GM21737 (cell line): ENCODE results near the gene LIN37.
"Not testable (repeated sequence)": the region's sequence is repeated elsewhere in the genome, so short reads cannot be mapped to it uniquely, and the experiment has no call there.

ENCODE experiments used
- ATAC-seq: cut with Tn5 transposase; IDR thresholded peaks from one replicate; pipeline ENCODE4 v1.9.1; 2021; ENCODE audit warnings: mild to moderate bottlenecking, moderate library complexity; ENCODE audit not compliant: unreplicated experiment

The LIN37 gene

DNA sequence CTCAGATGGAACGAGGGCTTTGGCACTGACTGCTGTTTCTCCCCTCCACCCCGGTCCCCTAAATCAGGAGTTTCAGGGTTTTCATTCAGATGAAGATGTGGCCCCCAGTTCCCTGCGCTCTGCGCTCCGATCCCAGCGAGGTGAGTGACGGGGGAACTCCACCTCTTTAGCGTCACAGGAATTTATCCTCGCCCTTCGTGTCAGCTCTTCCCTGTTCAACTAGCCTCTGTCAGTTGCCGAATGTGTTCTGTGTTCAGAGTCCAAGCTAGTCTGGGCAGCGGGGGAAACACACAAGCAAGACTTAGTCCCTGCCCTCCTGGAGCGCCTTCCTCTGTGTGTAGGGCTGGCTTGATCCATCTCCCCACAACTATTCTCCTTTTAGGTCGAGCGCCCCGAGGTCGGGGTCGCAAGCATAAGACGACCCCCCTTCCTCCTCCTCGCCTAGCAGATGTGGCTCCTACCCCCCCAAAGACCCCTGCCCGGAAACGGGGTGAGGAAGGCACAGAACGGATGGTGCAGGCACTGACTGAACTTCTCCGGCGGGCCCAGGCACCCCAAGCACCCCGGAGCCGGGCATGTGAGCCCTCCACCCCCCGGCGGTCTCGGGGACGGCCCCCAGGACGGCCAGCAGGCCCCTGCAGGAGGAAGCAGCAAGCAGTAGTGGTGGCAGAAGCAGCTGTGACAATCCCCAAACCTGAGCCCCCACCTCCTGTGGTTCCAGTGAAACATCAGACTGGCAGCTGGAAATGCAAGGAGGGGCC is 28.8 kb upstream of the LIN37 start:
- ATAC-seq, result no peak

DNA sequence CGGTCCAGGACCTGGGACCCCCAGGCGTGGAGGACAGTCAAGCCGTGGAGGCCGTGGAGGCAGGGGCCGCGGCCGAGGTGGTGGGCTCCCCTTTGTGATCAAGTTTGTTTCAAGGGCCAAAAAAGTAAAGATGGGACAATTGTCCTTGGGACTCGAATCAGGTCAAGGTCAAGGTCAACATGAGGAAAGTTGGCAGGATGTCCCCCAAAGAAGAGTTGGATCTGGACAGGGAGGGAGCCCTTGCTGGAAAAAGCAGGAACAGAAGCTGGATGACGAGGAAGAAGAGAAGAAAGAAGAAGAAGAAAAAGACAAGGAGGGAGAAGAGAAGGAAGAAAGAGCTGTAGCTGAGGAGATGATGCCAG is 28.2 kb upstream of the LIN37 start:
- ATAC-seq, result no peak

DNA sequence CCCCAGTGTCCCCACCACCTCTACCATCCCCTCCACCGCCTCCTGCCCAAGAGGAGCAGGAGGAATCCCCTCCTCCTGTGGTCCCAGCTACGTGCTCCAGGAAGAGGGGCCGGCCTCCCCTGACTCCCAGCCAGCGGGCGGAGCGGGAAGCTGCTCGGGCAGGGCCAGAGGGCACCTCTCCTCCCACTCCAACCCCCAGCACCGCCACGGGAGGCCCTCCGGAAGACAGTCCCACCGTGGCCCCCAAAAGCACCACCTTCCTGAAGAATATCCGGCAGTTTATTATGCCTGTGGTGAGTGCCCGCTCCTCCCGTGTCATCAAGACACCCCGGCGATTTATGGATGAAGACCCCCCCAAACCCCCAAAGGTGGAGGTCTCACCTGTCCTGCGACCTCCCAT is 27.7 kb upstream of the LIN37 start:
- no peak for ATAC-seq

DNA sequence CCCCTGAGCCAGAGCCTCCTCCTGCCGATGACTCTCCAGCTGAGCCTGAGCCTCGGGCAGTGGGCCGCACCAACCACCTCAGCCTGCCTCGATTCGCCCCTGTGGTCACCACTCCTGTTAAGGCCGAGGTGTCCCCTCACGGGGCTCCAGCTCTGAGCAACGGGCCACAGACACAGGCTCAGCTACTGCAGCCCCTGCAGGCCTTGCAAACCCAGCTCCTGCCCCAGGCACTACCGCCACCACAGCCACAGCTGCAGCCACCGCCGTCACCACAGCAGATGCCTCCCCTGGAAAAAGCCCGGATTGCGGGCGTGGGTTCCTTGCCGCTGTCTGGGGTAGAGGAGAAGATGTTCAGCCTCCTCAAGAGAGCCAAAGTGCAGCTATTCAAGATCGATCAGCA is 27.0 kb upstream of the LIN37 start:
- no peak for ATAC-seq

DNA sequence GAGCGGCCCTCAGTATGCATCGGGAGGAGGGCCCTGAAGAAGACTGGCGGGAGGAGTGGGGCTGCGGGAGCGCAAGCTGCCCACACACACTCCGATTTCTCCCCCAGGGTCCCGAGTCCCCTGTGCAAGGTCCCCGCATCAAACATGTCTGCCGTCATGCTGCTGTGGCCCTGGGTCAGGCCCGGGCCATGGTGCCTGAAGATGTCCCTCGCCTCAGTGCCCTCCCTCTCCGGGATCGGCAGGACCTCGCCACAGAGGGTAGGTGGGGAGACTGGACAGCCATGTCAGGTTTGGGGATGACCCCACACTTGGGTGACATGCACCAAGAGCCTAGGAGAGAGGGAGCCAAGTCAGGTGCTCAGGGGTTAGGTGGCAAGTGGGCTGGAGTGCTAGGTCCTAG is 25.9 kb upstream of the LIN37 start:
- no peak for ATAC-seq

DNA sequence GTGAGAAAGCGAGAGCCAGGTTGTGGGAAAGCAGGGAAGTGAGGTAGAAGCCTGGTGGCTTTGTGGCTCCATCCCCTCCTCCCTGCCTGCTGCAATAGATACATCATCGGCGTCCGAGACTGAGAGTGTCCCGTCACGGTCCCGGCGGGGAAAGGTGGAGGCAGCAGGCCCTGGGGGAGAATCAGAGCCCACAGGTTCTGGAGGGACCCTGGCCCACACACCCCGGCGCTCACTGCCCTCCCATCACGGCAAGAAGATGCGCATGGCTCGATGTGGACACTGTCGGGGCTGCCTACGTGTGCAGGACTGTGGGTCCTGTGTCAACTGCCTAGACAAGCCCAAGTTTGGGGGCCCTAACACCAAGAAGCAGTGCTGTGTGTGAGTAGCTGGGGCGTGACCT is 25.5 kb upstream of the LIN37 start:
- ATAC-seq, result no peak

DNA sequence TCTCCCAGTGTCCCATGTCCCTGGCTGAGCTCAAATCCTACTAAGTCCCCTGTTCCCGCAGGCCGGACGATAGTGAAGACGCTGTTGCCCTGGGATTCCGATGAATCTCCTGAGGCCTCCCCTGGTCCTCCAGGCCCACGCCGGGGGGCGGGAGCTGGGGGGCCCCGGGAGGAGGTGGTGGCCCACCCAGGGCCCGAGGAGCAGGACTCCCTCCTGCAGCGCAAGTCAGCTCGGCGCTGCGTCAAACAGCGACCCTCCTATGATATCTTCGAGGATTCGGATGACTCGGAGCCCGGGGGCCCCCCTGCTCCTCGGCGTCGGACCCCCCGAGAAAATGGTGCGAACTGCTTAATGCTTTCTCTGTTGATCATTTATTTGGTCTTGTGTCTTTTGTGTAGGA is 24.7 kb upstream of the LIN37 start:
- no peak for ATAC-seq

DNA sequence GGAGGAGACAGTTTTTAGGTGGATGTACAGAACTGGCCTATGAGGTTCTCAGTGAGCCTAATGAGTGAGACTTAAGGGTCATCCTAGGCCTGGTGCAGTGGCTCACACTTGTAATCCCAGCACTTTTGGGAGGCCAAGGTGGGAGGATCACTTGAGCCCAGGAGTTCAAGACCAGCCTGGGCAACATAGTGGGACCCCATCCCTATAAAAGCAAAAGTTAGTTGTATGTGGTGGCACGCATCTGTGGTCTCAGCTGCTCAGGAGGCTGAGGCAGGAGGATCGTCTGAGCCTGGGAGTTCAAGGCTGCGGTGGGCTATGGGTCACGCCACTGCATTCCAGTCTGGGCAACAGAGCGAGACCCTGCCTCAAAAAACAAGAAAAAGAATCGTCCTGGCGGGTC is 24.2 kb upstream of the LIN37 start:
- ATAC-seq, result not testable (repeated sequence)

DNA sequence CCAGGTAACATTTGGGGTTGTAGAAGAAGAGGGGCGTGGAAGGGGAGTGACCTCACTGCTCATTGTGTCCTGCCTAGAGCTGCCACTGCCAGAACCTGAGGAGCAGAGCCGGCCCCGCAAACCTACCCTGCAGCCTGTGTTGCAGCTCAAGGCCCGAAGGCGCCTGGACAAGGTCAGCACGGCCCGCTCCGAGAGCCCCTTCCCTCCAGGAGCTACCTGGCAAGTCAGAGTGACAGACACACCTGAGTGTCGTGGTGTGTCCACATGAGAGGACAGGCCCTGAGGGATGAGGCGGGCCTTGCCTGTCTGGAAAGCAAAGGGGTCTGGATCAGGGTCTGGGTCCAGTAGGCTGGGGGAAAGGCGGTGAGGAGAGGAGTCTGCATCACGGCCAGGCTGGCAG is 23.8 kb upstream of the LIN37 start:
- ATAC-seq, result no peak

DNA sequence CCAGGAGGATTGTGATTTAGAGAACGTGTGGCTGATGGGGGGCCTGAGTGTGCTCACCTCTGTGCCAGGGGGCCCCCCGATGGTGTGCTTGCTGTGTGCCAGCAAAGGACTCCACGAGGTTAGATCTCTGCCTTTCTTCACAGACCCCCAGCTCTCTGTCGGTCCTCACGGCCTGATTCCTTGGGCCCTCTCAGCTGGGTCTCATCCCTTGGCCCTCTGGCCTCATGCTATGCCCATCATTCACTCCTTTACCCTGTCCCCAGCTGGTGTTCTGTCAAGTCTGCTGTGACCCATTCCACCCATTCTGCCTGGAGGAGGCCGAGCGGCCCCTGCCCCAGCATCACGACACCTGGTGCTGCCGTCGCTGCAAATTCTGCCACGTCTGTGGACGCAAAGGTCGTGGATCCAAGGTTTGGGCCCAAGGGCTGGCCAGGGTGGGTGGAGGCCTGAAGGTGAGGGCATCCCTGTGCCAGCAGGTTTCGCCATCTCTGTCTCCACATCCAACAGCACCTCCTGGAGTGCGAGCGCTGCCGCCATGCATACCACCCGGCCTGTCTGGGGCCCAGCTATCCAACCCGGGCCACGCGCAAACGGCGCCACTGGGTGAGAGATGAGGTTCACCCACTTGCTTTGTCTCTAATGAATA is 23.0 kb upstream of the LIN37 start:
- ATAC-seq, result no peak

DNA sequence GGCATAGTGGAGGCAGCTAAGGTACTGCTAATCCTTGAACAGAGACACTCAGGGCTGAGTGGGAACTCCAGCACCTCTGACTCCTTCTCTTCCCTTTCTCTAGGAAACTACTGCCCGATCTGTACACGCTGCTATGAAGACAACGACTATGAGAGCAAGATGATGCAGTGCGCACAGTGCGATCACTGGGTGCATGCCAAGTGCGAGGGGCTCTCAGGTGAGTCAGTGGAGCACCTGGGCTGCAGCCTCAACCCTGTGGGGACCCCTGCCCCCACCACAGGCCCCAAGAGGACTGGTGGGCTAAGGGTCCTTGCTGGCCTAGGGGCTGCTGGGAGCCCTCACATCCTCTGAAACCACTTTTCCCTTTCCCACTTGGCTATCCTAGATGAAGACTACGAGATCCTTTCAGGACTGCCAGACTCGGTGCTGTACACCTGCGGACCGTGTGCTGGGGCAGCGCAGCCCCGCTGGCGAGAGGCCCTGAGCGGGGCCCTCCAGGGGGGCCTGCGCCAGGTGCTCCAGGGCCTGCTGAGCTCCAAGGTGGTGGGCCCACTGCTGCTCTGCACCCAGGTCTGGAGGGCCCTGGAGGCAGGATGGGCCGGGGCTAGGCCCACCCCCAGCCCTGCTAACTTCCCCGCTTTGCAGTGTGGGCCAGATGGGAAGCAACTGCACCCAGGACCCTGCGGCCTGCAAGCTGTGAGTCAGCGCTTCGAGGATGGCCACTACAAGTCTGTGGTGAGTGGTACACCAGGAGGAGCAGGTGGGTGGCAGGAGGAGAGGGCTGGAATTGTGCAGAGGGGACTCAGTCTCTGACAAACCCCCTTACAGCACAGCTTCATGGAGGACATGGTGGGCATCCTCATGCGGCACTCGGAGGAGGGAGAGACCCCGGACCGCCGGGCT is 21.1 kb upstream of the LIN37 start:
- ATAC-seq, result no peak

DNA sequence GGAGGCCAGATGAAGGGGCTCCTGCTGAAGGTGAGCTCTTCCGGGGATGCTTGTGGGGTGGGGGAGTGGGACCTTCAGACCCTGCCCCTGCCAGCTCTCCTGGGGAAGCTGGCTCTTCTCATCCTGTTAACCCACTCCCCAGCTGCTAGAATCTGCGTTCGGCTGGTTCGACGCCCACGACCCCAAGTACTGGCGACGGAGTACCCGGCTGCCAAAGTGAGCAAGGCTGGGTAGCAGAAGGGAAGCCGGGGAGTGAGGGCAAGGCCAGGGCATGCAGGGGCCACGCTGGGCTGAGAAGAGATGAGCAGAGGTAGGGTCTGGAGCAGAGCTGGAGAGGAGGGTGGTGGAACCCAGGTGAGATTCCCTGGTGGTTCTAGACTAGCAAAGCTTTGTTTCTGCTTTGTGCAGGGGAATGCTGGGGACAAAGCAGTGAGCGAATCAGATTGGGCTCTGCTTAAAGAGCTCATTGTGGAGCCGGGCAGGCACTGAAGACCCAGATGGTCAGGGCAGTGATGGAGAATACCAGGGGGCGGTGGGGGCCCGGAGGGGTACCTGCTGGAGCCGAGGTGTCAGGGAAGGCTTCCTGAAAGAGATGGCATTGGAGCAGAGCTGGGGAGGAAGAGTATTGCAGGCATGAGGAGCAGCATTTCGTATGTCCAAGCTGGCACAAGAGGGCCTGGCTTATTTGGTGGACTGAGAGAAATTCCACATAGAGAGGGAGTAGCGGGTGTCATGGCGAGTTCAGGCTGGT is 20.2 kb upstream of the LIN37 start:
- ATAC-seq, result no peak

DNA sequence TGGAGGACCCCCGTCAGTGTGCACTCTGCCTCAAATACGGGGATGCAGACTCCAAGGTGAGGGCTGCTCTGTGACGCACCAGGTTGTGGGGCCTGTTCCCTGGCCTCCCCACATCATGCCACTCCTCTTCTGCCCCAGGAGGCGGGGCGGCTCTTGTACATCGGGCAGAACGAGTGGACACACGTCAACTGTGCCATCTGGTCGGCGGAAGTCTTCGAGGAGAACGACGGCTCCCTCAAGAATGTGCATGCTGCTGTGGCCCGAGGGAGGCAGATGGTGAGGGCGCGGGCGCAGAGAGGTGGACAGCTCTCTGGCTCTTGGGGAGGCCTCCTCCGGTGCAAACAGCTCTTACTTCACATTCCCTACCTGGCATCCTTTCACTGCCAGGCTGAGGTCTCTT is 19.4 kb upstream of the LIN37 start:
- no peak for ATAC-seq

DNA sequence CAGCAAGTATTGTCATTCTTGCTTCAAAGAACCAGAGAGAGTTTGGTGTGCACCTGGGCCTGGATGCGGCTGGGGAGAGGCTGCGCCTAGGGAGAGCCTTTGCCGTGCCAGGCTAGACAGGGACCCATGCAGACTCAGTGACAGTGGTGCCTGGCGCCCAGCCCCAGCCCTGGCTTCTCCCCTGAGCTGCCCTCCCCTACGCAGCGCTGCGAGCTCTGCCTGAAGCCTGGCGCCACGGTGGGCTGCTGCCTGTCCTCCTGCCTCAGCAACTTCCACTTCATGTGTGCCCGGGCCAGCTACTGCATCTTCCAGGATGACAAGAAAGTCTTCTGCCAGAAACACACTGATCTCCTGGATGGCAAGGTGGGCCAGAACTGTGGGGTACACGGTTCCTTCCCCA is 18.6 kb upstream of the LIN37 start:
- ATAC-seq, result no peak

DNA sequence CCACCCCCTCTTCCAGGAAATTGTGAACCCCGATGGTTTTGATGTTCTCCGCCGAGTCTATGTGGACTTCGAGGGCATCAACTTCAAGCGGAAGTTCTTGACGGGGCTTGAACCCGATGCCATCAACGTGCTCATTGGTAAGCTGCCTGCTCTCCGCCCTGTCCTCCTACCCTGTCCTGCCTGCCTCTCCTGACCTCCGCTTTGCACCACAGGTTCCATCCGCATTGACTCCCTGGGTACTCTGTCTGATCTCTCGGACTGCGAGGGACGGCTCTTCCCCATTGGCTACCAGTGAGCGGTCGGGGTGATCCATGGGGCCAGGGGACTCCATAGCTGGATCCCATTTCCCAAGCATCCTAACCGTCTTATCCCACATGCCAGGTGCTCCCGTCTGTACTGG is 18.1 kb upstream of the LIN37 start:
- ATAC-seq, result no peak

DNA sequence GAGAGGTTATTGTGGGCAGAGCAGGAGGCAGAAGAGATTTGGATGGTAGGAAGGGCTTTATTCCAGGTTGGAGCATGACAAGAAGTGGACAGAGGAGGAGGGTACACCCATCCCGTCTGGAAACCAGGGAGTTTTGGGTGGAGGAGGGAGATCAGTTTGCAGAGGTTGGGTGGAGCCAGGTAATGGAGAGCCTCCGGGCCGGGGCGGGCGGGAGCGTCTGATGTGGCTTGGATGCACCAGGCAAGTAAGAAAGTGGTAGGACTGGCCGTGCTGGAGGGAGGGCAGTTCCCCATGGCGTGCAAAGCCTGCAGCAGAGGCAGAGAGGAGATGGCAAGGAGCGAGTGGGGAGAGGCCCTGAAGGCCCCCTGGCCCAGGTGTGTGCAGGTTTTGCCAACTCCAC is 17.0 kb upstream of the LIN37 start:
- no peak for ATAC-seq

DNA sequence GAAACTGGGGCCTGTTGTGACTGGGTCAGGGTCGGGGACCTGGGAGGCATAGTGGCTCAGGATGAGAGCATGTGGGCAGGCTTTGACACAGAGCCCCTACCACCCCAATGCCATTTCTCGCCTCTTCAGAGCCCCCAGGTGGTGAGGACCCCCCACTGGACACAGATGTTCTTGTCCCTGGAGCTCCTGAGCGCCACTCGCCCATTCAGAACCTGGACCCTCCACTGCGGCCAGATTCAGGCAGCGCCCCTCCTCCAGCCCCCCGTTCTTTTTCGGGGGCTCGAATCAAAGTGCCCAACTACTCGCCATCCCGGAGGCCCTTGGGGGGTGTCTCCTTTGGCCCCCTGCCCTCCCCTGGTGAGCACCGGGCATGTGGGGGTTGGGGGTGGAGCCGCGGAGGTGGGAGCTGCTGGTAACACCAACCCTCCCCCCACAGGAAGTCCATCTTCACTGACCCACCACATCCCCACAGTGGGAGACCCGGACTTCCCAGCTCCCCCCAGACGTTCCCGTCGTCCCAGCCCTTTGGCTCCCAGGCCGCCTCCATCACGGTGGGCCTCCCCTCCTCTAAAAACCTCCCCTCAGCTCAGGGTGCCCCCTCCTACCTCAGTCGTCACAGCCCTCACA is 16.5 kb upstream of the LIN37 start:
- no peak for ATAC-seq

DNA sequence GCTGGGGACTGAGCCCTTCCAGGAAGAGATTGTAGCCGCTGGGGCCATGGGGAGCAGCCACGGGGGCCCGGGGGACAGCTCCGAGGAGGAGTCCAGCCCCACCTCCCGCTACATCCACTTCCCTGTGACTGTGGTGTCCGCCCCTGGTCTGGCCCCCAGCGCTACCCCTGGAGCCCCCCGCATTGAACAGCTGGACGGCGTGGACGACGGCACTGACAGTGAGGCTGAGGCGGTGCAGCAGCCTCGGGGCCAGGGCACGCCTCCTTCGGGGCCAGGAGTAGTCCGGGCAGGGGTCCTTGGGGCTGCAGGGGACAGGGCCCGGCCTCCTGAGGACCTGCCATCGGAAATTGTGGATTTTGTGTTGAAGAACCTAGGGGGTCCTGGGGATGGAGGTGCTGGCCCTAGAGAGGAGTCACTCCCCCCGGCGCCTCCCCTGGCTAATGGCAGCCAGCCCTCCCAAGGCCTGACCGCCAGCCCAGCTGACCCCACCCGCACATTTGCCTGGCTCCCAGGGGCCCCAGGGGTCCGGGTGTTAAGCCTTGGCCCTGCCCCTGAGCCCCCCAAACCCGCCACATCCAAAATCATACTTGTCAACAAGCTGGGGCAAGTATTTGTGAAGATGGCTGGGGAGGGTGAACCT is 15.7 kb upstream of the LIN37 start:
- no peak for ATAC-seq

DNA sequence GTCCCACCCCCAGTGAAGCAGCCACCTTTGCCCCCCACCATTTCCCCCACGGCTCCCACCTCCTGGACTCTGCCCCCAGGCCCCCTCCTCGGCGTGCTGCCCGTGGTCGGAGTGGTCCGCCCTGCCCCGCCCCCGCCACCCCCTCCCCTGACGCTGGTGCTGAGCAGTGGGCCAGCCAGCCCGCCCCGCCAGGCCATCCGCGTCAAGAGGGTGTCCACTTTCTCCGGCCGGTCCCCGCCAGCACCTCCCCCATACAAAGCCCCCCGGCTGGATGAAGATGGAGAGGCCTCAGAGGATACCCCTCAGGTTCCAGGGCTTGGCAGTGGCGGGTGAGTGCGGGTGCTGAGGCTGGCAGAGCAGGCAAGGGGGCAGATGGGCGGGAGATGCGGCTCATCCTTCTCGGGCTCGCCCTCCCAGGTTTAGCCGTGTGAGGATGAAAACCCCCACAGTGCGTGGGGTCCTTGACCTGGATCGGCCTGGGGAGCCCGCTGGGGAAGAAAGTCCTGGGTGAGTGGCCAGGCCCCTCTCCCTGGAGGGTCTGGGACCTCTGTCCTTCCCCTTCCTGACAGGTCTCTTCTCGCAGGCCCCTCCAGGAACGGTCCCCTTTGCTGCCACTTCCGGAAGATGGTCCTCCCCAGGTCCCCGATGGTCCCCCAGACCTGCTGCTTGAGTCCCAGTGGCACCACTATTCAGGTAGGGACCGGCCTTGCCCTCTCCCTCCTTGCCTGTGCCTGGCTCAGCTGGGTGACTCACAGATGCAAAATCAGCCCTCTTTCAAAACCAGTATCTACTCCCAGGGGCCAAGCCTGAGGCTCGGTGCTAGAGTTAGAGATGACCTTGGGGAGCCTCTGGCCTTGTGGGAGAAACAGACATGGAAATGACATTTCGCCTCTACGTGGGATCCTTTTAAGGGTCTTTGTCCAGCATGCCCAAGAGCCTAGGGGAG is 14.9 kb upstream of the LIN37 start:
- no peak for ATAC-seq
